Neural cell (in vitro differentiated cells): ENCODE results near the gene ADD2.

Experiments used
- CTCF ChIP-seq: fragments of 450-650 bp; IDR thresholded peaks from 2 replicates; pipeline ENCODE4 v1.5.1; 2014; ENCODE audit warnings: antibody characterized with exemption, mild to moderate bottlenecking, moderate library complexity; ENCODE audit not compliant: poor library complexity, severe bottlenecking
- POLR2AphosphoS5 ChIP-seq: IDR thresholded peaks from 2 replicates; pipeline ENCODE4 v1.6.1; 2012

DNA sequence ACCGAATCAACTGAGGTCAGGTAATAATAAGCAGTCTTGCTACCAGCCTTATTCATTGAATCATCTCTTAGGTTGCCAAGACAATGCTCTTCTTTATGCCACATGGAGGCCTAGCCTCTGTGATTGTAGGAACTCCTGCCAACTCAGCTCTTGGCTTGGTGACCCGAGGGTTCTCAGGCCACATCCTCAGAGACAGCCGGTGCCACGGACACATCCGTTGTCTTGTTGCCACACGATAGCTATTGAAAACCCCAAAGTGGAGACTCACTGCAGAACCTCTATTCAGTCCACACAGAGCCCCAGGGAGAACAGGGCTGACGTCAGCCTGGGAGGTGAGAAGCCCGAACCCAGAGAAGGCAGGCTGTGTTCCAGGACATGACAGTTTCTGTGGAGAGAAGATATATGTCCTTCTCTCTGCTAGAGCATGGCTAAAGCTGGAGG is 160.9 kb downstream of the ADD2 start:
- no peak for TF ChIP-seq CTCF
- no peak for TF ChIP-seq POLR2AphosphoS5
